HEK293 (cell line): ENCODE data around the gene KCNK7.

Experiments
- HOXD13 ChIP-seq: sonication (generic); formaldehyde crosslinking; IDR thresholded peaks from 2 replicates; pipeline ENCODE4 v1.8.0; 2022; ENCODE audit warnings: missing genetic modification reagents, borderline replicate concordance
- KLF8 ChIP-seq: fragments of 450-650 bp; formaldehyde crosslinking; IDR thresholded peaks from 2 replicates; pipeline ENCODE4 v1.5.1; 2016; ENCODE audit warnings: missing biosample characterization, missing genetic modification characterization
- PRDM6 ChIP-seq: fragments of 450-650 bp; formaldehyde crosslinking; IDR thresholded peaks from 2 replicates; pipeline ENCODE4 v1.5.1; 2017; ENCODE audit warnings: missing biosample characterization, missing genetic modification characterization
- SP7 ChIP-seq: fragments of 450-650 bp; formaldehyde crosslinking; IDR thresholded peaks from 2 replicates; pipeline ENCODE4 v1.5.1; 2016; ENCODE audit warnings: missing biosample characterization, missing genetic modification characterization
- ZBTB8A ChIP-seq: fragments of 450-650 bp; formaldehyde crosslinking; IDR thresholded peaks from 2 replicates; pipeline ENCODE4 v1.5.1; 2016; ENCODE audit warnings: missing biosample characterization, missing genetic modification characterization
- ZNF157 ChIP-seq: fragments of 450-650 bp; formaldehyde crosslinking; IDR thresholded peaks from 2 replicates; pipeline ENCODE4 v1.5.1; 2016; ENCODE audit warnings: missing biosample characterization, missing genetic modification characterization
- ZNF16 ChIP-seq: fragments of 450-650 bp; formaldehyde crosslinking; IDR thresholded peaks from 2 replicates; pipeline ENCODE4 v1.5.1; 2016; ENCODE audit warnings: low read depth, missing biosample characterization, missing genetic modification characterization
- ZNF202 ChIP-seq: fragments of 450-650 bp; formaldehyde crosslinking; IDR thresholded peaks from 2 replicates; pipeline ENCODE4 v1.5.1; 2016; ENCODE audit warnings: missing biosample characterization, missing genetic modification characterization, borderline replicate concordance
- ZNF324 ChIP-seq: fragments of 450-650 bp; formaldehyde crosslinking; IDR thresholded peaks from 2 replicates; pipeline ENCODE4 v1.5.1; 2016; ENCODE audit warnings: missing biosample characterization, missing genetic modification characterization
- ZNF37A ChIP-seq: fragments of 450-650 bp; IDR thresholded peaks from 2 replicates; pipeline ENCODE4 v1.5.1; 2018; ENCODE audit warnings: missing biosample characterization, missing genetic modification characterization
- ZNF391 ChIP-seq: fragments of 450-650 bp; formaldehyde crosslinking; IDR thresholded peaks from 2 replicates; pipeline ENCODE4 v1.5.1; 2016; ENCODE audit warnings: low read depth, missing biosample characterization, missing genetic modification characterization, borderline replicate concordance
- ZNF398 ChIP-seq: fragments of 450-650 bp; formaldehyde crosslinking; IDR thresholded peaks from 2 replicates; pipeline ENCODE4 v1.5.1; 2017; ENCODE audit warnings: missing biosample characterization, missing genetic modification characterization
- ZNF549 ChIP-seq: fragments of 450-650 bp; IDR thresholded peaks from 2 replicates; pipeline ENCODE4 v1.5.1; 2018; ENCODE audit warnings: missing biosample characterization, missing genetic modification characterization, mild to moderate bottlenecking, inconsistent platforms, moderate library complexity
- ZNF76 ChIP-seq: fragments of 450-650 bp; formaldehyde crosslinking; IDR thresholded peaks from 2 replicates; pipeline ENCODE4; 2016; ENCODE audit warnings: low read depth, missing biosample characterization, missing genetic modification characterization, borderline replicate concordance
- ZNF843 ChIP-seq: fragments of 450-650 bp; formaldehyde crosslinking; IDR thresholded peaks from 2 replicates; pipeline ENCODE4 v1.5.1; 2016; ENCODE audit warnings: missing biosample characterization, missing genetic modification characterization
- ZSCAN4 ChIP-seq: fragments of 450-650 bp; formaldehyde crosslinking; IDR thresholded peaks from 2 replicates; pipeline ENCODE4 v1.5.1; 2017; ENCODE audit warnings: missing biosample characterization, missing genetic modification characterization
- TF ChIP-seq, protein P1 (sequence below): fragments of 450-650 bp; IDR thresholded peaks from 2 replicates; pipeline ENCODE4 v1.5.1; 2018; ENCODE audit warnings: missing biosample characterization, missing genetic modification characterization
- TF ChIP-seq, protein P2 (sequence below): fragments of 450-650 bp; formaldehyde crosslinking; IDR thresholded peaks from 2 replicates; pipeline ENCODE4 v1.5.1; 2016; ENCODE audit warnings: missing biosample characterization, missing genetic modification characterization
- TF ChIP-seq, protein P3 (sequence below): fragments of 450-650 bp; formaldehyde crosslinking; IDR thresholded peaks from 2 replicates; pipeline ENCODE4 v1.5.1; 2016; ENCODE audit warnings: missing biosample characterization, missing genetic modification characterization
- TF ChIP-seq, protein P4 (sequence below): fragments of 450-650 bp; formaldehyde crosslinking; IDR thresholded peaks from 2 replicates; pipeline ENCODE4 v1.5.1; 2016; ENCODE audit warnings: missing biosample characterization, missing genetic modification characterization
- TF ChIP-seq, protein P5 (sequence below): fragments of 450-650 bp; formaldehyde crosslinking; IDR thresholded peaks from 2 replicates; pipeline ENCODE4 v1.5.1; 2016; ENCODE audit warnings: missing biosample characterization, missing genetic modification characterization, borderline replicate concordance

The KCNK7 gene

GRCh38 chr11:65569973-65570918, 25.4 kb downstream of the KCNK7 start, which contains the start of gene ZNRD2 (continued):
- TF ChIP-seq ZNF157 (tag by site-specific recombination), result no peak
- no peak for TF ChIP-seq ZNF16 (tag by site-specific recombination)
- TF ChIP-seq ZNF549 (tag by site-specific recombination), result no peak
- no peak; the same call in 1 of the 2 replicates for TF ChIP-seq ZNF843 (tag by site-specific recombination)
- peak; percentile 95 for TF ChIP-seq KLF8 (tag by site-specific recombination)
- TF ChIP-seq, protein P1, sequence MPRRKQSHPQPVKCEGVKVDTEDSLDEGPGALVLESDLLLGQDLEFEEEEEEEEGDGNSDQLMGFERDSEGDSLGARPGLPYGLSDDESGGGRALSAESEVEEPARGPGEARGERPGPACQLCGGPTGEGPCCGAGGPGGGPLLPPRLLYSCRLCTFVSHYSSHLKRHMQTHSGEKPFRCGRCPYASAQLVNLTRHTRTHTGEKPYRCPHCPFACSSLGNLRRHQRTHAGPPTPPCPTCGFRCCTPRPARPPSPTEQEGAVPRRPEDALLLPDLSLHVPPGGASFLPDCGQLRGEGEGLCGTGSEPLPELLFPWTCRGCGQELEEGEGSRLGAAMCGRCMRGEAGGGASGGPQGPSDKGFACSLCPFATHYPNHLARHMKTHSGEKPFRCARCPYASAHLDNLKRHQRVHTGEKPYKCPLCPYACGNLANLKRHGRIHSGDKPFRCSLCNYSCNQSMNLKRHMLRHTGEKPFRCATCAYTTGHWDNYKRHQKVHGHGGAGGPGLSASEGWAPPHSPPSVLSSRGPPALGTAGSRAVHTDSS (tag by site-specific recombination), result no peak
- peak; percentile 33; the same call in 1 of the 2 replicates for TF ChIP-seq ZNF398 (tag by site-specific recombination)
- TF ChIP-seq, protein P2, sequence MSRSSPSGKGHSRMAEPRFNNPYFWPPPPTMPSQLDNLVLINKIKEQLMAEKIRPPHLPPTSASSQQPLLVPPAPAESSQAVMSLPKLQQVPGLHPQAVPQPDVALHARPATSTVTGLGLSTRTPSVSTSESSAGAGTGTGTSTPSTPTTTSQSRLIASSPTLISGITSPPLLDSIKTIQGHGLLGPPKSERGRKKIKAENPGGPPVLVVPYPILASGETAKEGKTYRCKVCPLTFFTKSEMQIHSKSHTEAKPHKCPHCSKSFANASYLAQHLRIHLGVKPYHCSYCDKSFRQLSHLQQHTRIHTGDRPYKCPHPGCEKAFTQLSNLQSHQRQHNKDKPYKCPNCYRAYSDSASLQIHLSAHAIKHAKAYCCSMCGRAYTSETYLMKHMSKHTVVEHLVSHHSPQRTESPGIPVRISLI (tag by site-specific recombination), result no peak
- TF ChIP-seq, protein P3, sequence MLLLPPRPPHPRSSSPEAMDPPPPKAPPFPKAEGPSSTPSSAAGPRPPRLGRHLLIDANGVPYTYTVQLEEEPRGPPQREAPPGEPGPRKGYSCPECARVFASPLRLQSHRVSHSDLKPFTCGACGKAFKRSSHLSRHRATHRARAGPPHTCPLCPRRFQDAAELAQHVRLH (tag by site-specific recombination), result peak; percentile 95
- TF ChIP-seq, protein P4, sequence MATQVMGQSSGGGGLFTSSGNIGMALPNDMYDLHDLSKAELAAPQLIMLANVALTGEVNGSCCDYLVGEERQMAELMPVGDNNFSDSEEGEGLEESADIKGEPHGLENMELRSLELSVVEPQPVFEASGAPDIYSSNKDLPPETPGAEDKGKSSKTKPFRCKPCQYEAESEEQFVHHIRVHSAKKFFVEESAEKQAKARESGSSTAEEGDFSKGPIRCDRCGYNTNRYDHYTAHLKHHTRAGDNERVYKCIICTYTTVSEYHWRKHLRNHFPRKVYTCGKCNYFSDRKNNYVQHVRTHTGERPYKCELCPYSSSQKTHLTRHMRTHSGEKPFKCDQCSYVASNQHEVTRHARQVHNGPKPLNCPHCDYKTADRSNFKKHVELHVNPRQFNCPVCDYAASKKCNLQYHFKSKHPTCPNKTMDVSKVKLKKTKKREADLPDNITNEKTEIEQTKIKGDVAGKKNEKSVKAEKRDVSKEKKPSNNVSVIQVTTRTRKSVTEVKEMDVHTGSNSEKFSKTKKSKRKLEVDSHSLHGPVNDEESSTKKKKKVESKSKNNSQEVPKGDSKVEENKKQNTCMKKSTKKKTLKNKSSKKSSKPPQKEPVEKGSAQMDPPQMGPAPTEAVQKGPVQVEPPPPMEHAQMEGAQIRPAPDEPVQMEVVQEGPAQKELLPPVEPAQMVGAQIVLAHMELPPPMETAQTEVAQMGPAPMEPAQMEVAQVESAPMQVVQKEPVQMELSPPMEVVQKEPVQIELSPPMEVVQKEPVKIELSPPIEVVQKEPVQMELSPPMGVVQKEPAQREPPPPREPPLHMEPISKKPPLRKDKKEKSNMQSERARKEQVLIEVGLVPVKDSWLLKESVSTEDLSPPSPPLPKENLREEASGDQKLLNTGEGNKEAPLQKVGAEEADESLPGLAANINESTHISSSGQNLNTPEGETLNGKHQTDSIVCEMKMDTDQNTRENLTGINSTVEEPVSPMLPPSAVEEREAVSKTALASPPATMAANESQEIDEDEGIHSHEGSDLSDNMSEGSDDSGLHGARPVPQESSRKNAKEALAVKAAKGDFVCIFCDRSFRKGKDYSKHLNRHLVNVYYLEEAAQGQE (tag by site-specific recombination), result no peak
- TF ChIP-seq ZNF37A, result no peak
- TF ChIP-seq HOXD13 (CRISPR knock-in tag), result no peak
- TF ChIP-seq ZNF76 (tag by site-specific recombination), result peak; percentile 83
- 0 out of 2 replicates have a peak, but pooled peaks have one; percentile 32 for TF ChIP-seq ZNF324 (tag by site-specific recombination)
- TF ChIP-seq ZNF391, result 0 out of 2 replicates have a peak, but pooled peaks have one; percentile 65
- TF ChIP-seq ZSCAN4, result no peak
- TF ChIP-seq, protein P5, sequence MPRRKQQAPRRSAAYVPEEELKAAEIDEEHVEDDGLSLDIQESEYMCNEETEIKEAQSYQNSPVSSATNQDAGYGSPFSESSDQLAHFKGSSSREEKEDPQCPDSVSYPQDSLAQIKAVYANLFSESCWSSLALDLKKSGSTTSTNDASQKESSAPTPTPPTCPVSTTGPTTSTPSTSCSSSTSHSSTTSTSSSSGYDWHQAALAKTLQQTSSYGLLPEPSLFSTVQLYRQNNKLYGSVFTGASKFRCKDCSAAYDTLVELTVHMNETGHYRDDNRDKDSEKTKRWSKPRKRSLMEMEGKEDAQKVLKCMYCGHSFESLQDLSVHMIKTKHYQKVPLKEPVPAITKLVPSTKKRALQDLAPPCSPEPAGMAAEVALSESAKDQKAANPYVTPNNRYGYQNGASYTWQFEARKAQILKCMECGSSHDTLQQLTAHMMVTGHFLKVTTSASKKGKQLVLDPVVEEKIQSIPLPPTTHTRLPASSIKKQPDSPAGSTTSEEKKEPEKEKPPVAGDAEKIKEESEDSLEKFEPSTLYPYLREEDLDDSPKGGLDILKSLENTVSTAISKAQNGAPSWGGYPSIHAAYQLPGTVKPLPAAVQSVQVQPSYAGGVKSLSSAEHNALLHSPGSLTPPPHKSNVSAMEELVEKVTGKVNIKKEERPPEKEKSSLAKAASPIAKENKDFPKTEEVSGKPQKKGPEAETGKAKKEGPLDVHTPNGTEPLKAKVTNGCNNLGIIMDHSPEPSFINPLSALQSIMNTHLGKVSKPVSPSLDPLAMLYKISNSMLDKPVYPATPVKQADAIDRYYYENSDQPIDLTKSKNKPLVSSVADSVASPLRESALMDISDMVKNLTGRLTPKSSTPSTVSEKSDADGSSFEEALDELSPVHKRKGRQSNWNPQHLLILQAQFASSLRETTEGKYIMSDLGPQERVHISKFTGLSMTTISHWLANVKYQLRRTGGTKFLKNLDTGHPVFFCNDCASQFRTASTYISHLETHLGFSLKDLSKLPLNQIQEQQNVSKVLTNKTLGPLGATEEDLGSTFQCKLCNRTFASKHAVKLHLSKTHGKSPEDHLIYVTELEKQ (tag by site-specific recombination), result no peak
- TF ChIP-seq SP7 (tag by site-specific recombination), result peak; percentile 80
- peak; percentile 100 for TF ChIP-seq ZBTB8A (tag by site-specific recombination)
- TF ChIP-seq ZNF202, result no peak
- TF ChIP-seq PRDM6 (tag by site-specific recombination), result no peak
